Vagina (tissue), 2 donors: ENCODE results near the gene ENAH. TPM values are rescaled to one million over a fixed set of nuclear protein-coding genes. Genes with fewer than 3 reads are reported as not detected.

ENCODE experiments used
- DNase-seq, 2 donors: peaks; one replicate each; pipeline ENCODE4 v3.0.0-alpha.2; 2017; ENCODE audit errors: extremely low spot score in 2 of 2
- H3K27ac ChIP-seq: fragments of 200-600 bp; sonication (generic); one replicate; pipeline ENCODE4 v1.5.1; 2019
- H3K27me3 ChIP-seq: fragments of 200-600 bp; sonication (generic); one replicate; pipeline ENCODE4 v1.5.1; 2019
- H3K36me3 ChIP-seq, 2 donors: fragments of 200-600 bp; sonication (generic); one replicate each; pipeline ENCODE4 v1.5.1; 2017 to 2019
- H3K4me1 ChIP-seq: fragments of 200-600 bp; sonication (generic); one replicate; pipeline ENCODE4 v1.5.1; 2019
- H3K4me3 ChIP-seq, 2 donors: fragments of 200-600 bp; sonication (generic); 1 replicate in 1 of 2; 2 replicates in 1 of 2; pipeline ENCODE4 v1.5.1; 2016 to 2019
- H3K9me3 ChIP-seq: fragments of 200-600 bp; sonication (generic); one replicate; pipeline ENCODE4 v1.5.1; 2019
- POLR2A ChIP-seq, 2 donors: fragments of 450-650 bp; IDR thresholded peaks; one replicate each; pipeline ENCODE4 v1.6.1; 2017; ENCODE audit warnings: antibody characterized with exemption in 2 of 2, mild to moderate bottlenecking in 2 of 2, moderate library complexity in 2 of 2
- POLR2AphosphoS5 ChIP-seq, 2 donors: sonication (generic); formaldehyde crosslinking; IDR thresholded peaks; one replicate each; pipeline ENCODE4 v1.9.0; 2017; ENCODE audit warnings: antibody characterized with exemption in 2 of 2, mild to moderate bottlenecking in 2 of 2, low read depth in 1 of 2; ENCODE audit not compliant: insufficient read depth in 1 of 2
- intact Hi-C: fragments of 100-400 bp; cut with DNase I; formaldehyde crosslinking; loops from one replicate; pipeline ENCODE4 v1.15.1; 2023
- total RNA-seq: library from RNA; depleted of rRNA; stranded (reverse); fragments of >200 nt; gene quantifications from one replicate; pipeline ENCODE4 v1.2.3, GENCODE V29; 2016
- TF ChIP-seq, protein P1 (sequence below), 3 experiments: fragments of 450-650 bp in 2 of 3; fragments of 200-600 bp in 1 of 3; sonication (generic) in 1 of 3; IDR thresholded peaks; one replicate each; pipeline ENCODE4 v1.5.1; 2017 to 2019; ENCODE audit warnings: antibody characterized with exemption in 3 of 3, mild to moderate bottlenecking in 2 of 3, moderate library complexity in 2 of 3

ENAH gene
- total RNA-seq, 1 donor from 2014 or later = 62.4 TPM

DNA sequence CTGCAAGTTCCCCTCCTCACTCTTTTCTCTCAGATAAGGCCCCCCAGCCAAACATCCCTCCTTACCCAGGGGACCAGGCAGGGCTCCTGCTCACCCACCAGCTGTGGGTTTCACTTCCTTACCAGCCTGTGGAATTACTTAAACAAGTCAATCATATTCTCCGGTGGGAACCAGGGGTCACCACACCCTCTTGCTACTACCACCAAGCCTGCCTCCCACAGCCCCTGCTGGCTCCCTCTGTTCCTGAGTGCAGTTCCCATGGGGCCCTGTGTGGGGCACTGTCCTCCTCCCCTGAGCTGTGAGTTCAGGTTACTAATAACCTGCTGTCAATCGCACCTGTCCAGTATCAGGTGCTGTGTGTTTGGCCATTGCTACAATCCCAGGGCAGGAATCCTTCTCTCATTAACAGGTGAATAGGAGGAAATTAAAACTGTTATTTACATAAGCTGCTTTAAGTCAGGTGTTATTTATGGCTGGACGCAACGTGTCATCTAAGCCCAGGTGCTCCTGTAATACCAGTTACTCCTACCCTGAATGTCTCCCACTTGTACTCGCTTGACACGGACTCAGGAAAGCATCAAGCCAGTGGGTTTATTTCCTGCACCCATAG is 172.0 kb downstream of the ENAH start:
- DNase-seq = peak; percentile 84 to 95
- intact Hi-C loops = no loop called here

DNA sequence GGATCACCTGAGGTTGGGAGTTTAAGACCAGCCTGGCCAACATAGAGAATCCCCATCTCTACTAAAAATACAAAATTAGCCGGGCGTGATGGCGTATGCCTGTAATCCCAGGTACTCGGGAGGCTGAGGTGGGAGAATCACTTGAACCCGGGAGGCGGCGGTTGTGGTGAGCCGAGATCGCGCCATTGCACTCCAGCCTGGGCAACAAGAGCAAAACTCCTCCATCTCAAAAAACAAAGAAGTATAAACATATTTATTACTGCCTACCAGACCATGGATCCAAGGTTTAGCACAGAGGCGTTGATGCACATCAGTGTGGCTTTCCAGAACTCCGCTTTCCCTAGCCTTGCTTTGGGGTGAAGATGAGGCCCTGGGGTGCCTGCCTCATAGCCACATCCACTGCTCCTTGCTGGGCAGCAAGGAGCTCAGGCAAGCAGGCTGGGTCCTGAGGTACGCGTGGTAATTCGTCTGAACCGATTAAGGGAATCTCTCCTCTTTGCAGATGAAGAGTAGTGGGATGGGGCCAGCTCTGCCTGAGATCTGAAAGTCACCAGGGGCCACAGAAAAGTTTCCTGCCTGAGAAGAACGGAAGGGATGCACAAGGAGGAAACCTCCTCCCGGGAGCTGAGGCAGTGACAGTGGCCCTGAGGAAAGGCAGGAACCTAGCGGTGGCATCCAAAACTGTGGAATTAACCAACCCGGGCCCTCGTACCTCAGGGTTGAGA is 172.8 kb downstream of the ENAH start:
- TF ChIP-seq POLR2AphosphoS5 (IDR thresholded peaks at IDR 0.05; ENCODE audit: insufficient read depth in 1 of 2, low read depth in 1 of 2) = no peak
- TF ChIP-seq, protein P1, sequence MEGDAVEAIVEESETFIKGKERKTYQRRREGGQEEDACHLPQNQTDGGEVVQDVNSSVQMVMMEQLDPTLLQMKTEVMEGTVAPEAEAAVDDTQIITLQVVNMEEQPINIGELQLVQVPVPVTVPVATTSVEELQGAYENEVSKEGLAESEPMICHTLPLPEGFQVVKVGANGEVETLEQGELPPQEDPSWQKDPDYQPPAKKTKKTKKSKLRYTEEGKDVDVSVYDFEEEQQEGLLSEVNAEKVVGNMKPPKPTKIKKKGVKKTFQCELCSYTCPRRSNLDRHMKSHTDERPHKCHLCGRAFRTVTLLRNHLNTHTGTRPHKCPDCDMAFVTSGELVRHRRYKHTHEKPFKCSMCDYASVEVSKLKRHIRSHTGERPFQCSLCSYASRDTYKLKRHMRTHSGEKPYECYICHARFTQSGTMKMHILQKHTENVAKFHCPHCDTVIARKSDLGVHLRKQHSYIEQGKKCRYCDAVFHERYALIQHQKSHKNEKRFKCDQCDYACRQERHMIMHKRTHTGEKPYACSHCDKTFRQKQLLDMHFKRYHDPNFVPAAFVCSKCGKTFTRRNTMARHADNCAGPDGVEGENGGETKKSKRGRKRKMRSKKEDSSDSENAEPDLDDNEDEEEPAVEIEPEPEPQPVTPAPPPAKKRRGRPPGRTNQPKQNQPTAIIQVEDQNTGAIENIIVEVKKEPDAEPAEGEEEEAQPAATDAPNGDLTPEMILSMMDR (IDR thresholded peaks at IDR 0.05) = no peak
- TF ChIP-seq POLR2A (IDR thresholded peaks at IDR 0.05) = no peak
- no peaks in the 10 kb centered on the region for H3K4me1 ChIP-seq
- intact Hi-C loops = loop anchor here (5.0 to 10.0 kb wide), 3 partner anchors 365 to 497 kb away; no protein-coding TSS in a partner anchor
- no peaks in the 10 kb centered on the region for H3K27me3 ChIP-seq
- H3K27ac ChIP-seq = no peak overlapping the region
- peak; percentile 70 to 82 for DNase-seq
- no peaks in the 10 kb centered on the region for H3K9me3 ChIP-seq
- no peaks in the 10 kb centered on the region for H3K36me3 ChIP-seq
- no peak overlapping the region for H3K4me3 ChIP-seq

More for the DNA sequence above, 172.0 kb downstream of the ENAH start:
- Histone ChIP-seq H3K4me3 (no peak overlapping the region), H3K9me3 (no peaks in the 10 kb centered on the region), H3K4me1 (no peaks in the 10 kb centered on the region), H3K36me3 (no peaks in the 10 kb centered on the region), H3K27me3 (no peaks in the 10 kb centered on the region), H3K27ac (no peak overlapping the region)
- TF ChIP-seq, protein P1 (IDR thresholded peaks at IDR 0.05) = peak in 2 of 3 experiments; percentile 25 to 26
- no peak for TF ChIP-seq POLR2AphosphoS5 (IDR thresholded peaks at IDR 0.05; ENCODE audit: insufficient read depth in 1 of 2, low read depth in 1 of 2)

DNA sequence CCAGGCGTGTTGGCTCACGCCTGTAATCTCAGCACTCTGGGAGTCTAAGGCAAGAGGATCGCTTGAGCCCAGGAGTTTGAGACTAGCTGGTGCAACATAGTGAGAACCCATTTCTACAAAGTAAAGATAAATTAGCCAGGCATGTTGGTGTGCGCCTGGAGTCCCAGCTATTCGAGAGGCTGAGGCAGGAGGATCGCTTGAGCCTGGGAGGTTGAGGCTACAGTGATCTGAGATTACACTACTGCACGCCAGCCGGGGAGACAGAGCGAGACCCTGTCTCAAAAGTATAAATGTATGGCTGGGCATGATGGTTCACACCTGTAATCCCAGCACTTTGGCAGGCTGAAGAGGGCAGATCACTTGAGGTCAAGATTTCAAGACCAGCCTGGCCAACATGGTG is 173.6 kb downstream of the ENAH start:
- H3K9me3 ChIP-seq = no peaks in the 10 kb centered on the region
- no peaks in the 10 kb centered on the region for H3K36me3 ChIP-seq
- no peaks in the 10 kb centered on the region for H3K27me3 ChIP-seq
- no peaks in the 10 kb centered on the region for H3K4me1 ChIP-seq
- peak in 1 of 2 donors; percentile 43 for DNase-seq
- no peak overlapping the region for H3K4me3 ChIP-seq
- H3K27ac ChIP-seq = no peak overlapping the region
- intact Hi-C loops = loop anchor here (5.0 to 10.0 kb wide), 3 partner anchors 365 to 498 kb away; no protein-coding TSS in a partner anchor
- TF ChIP-seq, protein P1 (IDR thresholded peaks at IDR 0.05) = no peak
- no peak for TF ChIP-seq POLR2A (IDR thresholded peaks at IDR 0.05)
- no peak for TF ChIP-seq POLR2AphosphoS5 (IDR thresholded peaks at IDR 0.05; ENCODE audit: insufficient read depth in 1 of 2, low read depth in 1 of 2)

DNA sequence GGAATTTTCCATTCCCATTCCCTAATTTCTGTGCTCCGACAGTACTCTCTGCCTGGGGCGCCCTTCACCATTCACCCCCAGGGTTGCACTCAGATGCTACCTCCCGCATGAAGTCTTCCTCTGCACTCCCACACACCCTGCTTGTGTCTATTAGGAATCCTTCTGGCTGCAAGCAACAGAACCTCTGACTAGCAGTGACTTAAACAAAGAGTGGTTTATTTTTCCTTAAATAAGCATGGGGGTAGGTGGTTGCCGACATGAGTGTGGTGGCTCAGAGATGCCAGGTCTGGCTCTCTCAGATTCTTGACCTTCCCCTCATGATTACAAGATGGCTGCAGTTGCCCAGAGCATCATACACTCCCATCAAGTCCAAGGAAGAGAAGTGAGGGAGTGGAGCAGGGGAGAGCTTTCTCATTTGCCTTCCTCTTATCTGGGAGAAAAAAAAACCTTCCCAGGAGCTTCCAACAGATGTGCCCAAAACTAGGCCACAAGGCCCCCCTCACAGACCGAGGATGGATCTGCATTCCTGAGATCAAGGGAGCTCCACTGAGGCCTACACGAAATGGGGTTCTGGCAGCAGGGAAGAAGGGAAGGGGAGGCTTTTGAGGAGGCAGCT is 175.5 kb downstream of the ENAH start:
- DNase-seq = peak; percentile 25 to 75
- H3K36me3 ChIP-seq = no peaks in the 10 kb centered on the region
- H3K27ac ChIP-seq = no peak overlapping the region
- TF ChIP-seq POLR2AphosphoS5 (IDR thresholded peaks at IDR 0.05; ENCODE audit: insufficient read depth in 1 of 2, low read depth in 1 of 2) (no peak), POLR2A (IDR thresholded peaks at IDR 0.05) (no peak)
- TF ChIP-seq, protein P1 (IDR thresholded peaks at IDR 0.05) = no peak
- intact Hi-C loops = loop anchor here (5.0 to 10.0 kb wide), 3 partner anchors 367 to 500 kb away; no protein-coding TSS in a partner anchor
- H3K4me1 ChIP-seq = no peaks in the 10 kb centered on the region
- H3K27me3 ChIP-seq = no peaks in the 10 kb centered on the region
- no peak overlapping the region for H3K4me3 ChIP-seq
- no peaks in the 10 kb centered on the region for H3K9me3 ChIP-seq
